Thymus (tissue), 14 donors: ENCODE data around the gene SIM2. TPM values are rescaled to one million over a fixed set of nuclear protein-coding genes. Genes with fewer than 3 reads are reported as not detected.
"Not testable (repeated sequence)": the region's sequence is repeated elsewhere in the genome, so short reads cannot be mapped to it uniquely, and the experiment has no call there.

Source experiments
- DNase-seq, 9 donors: peaks; one replicate each; pipeline ENCODE4 v3.0.0-alpha.2; 2013; ENCODE audit warnings: low spot score in 9 of 9, low read depth in 6 of 9, missing footprints in 1 of 9
- H3K27ac ChIP-seq, 2 donors: one replicate each; pipeline ENCODE4 v1.5.1; 2013; ENCODE audit warnings: control low read depth in 1 of 2, low read depth in 1 of 2, low read length in 1 of 2, mild to moderate bottlenecking in 1 of 2, moderate library complexity in 1 of 2
- H3K27me3 ChIP-seq, 2 donors: one replicate each; pipeline ENCODE4 v1.5.1; 2013; ENCODE audit warnings: low read length in 1 of 2; ENCODE audit not compliant: control insufficient read depth in 2 of 2, insufficient read depth in 1 of 2
- H3K36me3 ChIP-seq, 2 donors: one replicate each; pipeline ENCODE4 v1.5.1; 2013; ENCODE audit warnings: low read length in 1 of 2, mild to moderate bottlenecking in 1 of 2, moderate library complexity in 1 of 2; ENCODE audit not compliant: control insufficient read depth in 2 of 2, insufficient read depth in 2 of 2
- H3K4me1 ChIP-seq, 2 donors: one replicate each; pipeline ENCODE4 v1.5.1; 2013; ENCODE audit warnings: low read length in 2 of 2; ENCODE audit not compliant: control insufficient read depth in 2 of 2, insufficient read depth in 2 of 2
- H3K4me3 ChIP-seq, 2 donors: one replicate each; pipeline ENCODE4 v1.5.1; 2013; ENCODE audit warnings: low read length in 2 of 2, control low read depth in 1 of 2, mild to moderate bottlenecking in 1 of 2
- H3K9me3 ChIP-seq, 2 donors: one replicate each; pipeline ENCODE4 v1.5.1; 2013; ENCODE audit warnings: low read length in 1 of 2, mild to moderate bottlenecking in 1 of 2; ENCODE audit not compliant: control insufficient read depth in 2 of 2, insufficient read depth in 1 of 2
- WGBS: extraction: QIAGEN DNeasy Blood & Tissue Kit; methylation state at CpG from one replicate; pipeline ENCODE4 v1.1.7; 2013; 5-methylcytosine and 5-hydroxymethylcytosine counted together
- long read RNA-seq, 10 donors: transcript quantifications; one replicate each; lab custom pipeline, GENCODE V29; 2026
- polyA plus RNA-seq: library from polyadenylated mRNA; stranded (reverse); fragments of 200-250 nt; gene quantifications from one replicate; pipeline ENCODE4 v1.2.3, GENCODE V29; 2013
- total RNA-seq: library from RNA; stranded (reverse); fragments of 120-200 nt; gene quantifications from one replicate; pipeline ENCODE4 v1.2.4, GENCODE V29; 2013
- donor health status: healthy.

Gene SIM2, protein sequence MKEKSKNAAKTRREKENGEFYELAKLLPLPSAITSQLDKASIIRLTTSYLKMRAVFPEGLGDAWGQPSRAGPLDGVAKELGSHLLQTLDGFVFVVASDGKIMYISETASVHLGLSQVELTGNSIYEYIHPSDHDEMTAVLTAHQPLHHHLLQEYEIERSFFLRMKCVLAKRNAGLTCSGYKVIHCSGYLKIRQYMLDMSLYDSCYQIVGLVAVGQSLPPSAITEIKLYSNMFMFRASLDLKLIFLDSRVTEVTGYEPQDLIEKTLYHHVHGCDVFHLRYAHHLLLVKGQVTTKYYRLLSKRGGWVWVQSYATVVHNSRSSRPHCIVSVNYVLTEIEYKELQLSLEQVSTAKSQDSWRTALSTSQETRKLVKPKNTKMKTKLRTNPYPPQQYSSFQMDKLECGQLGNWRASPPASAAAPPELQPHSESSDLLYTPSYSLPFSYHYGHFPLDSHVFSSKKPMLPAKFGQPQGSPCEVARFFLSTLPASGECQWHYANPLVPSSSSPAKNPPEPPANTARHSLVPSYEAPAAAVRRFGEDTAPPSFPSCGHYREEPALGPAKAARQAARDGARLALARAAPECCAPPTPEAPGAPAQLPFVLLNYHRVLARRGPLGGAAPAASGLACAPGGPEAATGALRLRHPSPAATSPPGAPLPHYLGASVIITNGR
- not detected for total RNA-seq
- polyA plus RNA-seq = 0.07 TPM
- long read RNA-seq, donor 1 = 0 reads
- long read RNA-seq, donor 2 = 0 reads
- long read RNA-seq, donor 3 = 0 reads
- long read RNA-seq, donor 4 = 0 reads
- long read RNA-seq, donor 5, full-length matches to known transcripts = 1 of 7 reads
- long read RNA-seq, donor 5, partial matches to known transcripts = 6 of 7 reads
- long read RNA-seq, donor 5, other reads (novel, unspliced or antisense) = 0 of 7 reads
- long read RNA-seq, donor 6 = 0 reads
- long read RNA-seq, donor 7 = 0 reads
- long read RNA-seq, donor 8 = 0 reads
- long read RNA-seq, donor 9 = 0 reads
- long read RNA-seq, donor 10 = 0 reads

DNA sequence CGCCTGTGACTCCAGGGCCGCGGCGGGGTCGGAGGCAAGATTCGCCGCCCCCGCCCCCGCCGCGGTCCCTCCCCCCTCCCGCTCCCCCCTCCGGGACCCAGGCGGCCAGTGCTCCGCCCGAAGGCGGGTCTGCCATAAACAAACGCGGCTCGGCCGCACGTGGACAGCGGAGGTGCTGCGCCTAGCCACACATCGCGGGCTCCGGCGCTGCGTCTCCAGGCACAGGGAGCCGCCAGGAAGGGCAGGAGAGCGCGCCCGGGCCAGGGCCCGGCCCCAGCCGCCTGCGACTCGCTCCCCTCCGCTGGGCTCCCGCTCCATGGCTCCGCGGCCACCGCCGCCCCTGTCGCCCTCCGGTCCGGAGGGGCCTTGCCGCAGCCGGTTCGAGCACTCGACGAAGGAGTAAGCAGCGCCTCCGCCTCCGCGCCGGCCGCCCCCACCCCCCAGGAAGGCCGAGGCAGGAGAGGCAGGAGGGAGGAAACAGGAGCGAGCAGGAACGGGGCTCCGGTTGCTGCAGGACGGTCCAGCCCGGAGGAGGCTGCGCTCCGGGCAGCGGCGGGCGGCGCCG, at the start of gene SIM2:
Gene SIM2, plus strand, starts transcription at position 135 of the 565 bp plus-strand sequence. CDS start 632 bp downstream, outside the sequence.
- DNase-seq = no peak

DNA sequence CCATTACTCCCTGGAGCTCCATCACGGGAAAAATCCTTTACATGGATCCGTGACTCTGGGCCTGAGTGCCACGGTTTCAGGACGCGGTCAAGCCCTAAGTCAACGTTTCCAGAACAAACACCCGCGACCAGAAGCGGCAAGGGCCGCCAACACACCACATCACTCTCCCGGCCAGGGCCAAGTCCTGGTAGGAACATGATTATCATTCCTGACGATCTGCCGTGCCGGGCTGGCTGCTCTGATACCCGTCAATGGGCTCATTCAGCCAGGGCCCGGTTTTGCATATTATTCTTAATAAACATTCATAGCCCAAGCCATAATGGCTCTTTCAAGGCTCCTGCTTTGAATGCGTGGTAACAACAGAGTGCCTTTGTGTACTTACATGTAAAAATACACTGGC, 44.6 kb upstream of the SIM2 start:
- no peaks in the 10 kb centered on the region for H3K36me3 ChIP-seq
- no peak overlapping the region for H3K4me3 ChIP-seq
- H3K4me1 ChIP-seq = no peaks in the 10 kb centered on the region
- WGBS = 93% methylated on average over 17 of the region's 17 CpGs
- peaks cover 0 to 5% of the 10 kb centered on the region in 2 donors for H3K27me3 ChIP-seq
- no peaks in the 10 kb centered on the region for H3K9me3 ChIP-seq
- no peak overlapping the region for H3K27ac ChIP-seq
- DNase-seq = no peak

More for the DNA sequence above, at the start of gene SIM2:
- H3K27ac ChIP-seq = no peak within 1 kb of the TSS
- H3K27me3 ChIP-seq = peaks cover 95 to 100% of the 10 kb centered on the region in 2 donors
- H3K4me1 ChIP-seq = peaks cover 6% of the 10 kb centered on the region in 2 donors
- H3K4me3 ChIP-seq = no peak within 1 kb of the TSS
- peaks cover 0 to 2% of the 10 kb centered on the region in 2 donors for H3K9me3 ChIP-seq
- H3K36me3 ChIP-seq = no peaks in the 10 kb centered on the region
- 1% methylated on average over 70 of the region's 70 CpGs for WGBS

DNA sequence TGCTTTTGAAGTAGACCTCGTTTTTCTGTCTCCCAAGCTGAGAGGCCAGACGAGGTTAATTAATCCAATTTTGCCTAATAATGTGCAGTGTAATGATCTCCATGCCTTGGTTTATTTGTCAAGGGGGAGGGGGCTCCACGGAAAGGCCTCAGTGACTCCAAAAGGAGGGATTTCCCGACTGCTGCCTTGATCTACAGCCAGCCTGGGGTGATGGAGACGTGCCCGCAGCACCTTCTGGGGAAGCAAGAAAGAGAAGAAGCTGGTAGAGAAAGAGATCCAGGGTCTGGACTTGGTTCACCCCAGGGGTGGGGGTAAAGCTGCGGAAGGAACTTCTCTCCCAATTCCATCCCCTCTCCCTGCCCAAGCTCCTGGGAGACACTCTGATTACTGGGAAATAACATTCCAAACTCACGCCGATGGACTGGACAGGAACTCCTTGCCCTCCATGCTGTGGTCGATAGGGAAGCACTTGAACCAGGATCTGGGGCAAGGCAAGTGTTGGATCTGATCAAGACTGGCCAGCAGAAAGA, 44.1 kb upstream of the SIM2 start:
- peaks cover 0 to 7% of the 10 kb centered on the region in 2 donors for H3K27me3 ChIP-seq
- no peaks in the 10 kb centered on the region for H3K4me1 ChIP-seq
- H3K36me3 ChIP-seq = no peaks in the 10 kb centered on the region
- H3K9me3 ChIP-seq = no peaks in the 10 kb centered on the region
- H3K4me3 ChIP-seq = no peak overlapping the region
- 92% methylated on average over 10 of the region's 10 CpGs for WGBS
- no peak overlapping the region for H3K27ac ChIP-seq
- no peak for DNase-seq

DNA sequence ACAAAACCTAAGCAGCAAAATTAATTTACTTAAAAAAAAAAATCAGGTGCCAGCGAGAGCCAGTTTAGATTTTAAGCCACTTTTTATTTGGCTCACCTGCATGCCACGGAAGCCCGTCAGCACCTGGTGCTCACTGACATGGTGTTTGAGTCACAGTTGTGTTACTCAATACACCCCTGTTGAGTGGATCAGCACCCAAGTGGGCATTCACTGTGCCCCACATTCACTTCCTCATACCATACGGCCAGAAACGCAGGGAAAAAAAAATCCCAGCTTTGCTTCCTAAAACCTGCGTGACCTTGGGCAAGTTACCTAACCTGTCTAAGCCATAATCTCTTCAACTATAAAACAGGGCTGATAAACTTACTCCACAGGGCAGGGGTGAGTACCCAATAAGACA, 42.8 kb upstream of the SIM2 start:
- H3K27me3 ChIP-seq = peaks cover 0 to 10% of the 10 kb centered on the region in 2 donors

DNA sequence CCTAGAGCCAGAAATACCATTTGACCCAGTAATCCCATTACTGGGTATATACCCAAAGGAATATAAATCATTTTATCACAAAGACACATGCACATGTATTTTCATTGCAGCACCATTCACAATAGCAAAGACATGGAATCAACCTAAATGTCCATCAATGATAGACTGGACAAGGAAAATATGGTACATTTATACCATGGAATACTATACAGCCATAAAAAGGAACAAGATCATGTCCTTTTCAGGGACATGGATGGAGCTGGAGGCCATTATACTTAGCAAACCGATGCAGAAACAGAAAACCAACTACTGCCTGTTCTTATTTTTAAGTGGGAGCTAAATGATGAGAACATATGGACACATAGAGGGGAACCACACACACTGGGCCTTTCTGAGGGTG, 41.6 kb upstream of the SIM2 start:
- WGBS = 83% methylated on average over 1 of the region's 1 CpG
- not testable (repeated sequence) for H3K4me3 ChIP-seq, H3K4me1 ChIP-seq

More for the DNA sequence above, 42.8 kb upstream of the SIM2 start:
- no peaks in the 10 kb centered on the region for H3K9me3 ChIP-seq
- H3K27ac ChIP-seq = no peak overlapping the region
- H3K4me3 ChIP-seq = no peak overlapping the region
- WGBS = 68% methylated on average over 6 of the region's 6 CpGs
- no peak for DNase-seq
- no peaks in the 10 kb centered on the region for H3K4me1 ChIP-seq
- no peaks in the 10 kb centered on the region for H3K36me3 ChIP-seq

DNA sequence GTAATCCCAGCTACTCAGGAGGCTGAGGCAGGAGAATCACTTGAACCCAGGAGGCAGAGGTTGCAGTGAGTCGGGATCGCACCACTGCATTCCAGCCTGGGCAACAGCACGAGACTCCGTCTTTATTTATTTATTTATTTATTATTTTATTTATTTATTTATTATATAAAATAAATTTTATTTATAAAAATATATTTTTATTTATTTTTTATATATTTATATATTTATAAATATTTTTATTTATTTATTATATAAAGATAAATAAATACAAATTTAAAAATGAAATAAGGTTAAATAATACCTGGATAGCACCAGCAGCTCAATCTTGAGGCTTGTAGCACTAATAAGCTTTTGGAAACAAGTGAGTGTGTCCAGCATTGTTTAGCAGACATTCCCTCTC, 40.9 kb upstream of the SIM2 start:
- Histone ChIP-seq H3K27me3 (peaks cover 0 to 13% of the 10 kb centered on the region in 2 donors), H3K4me1 (no peaks in the 10 kb centered on the region), H3K27ac (no peak overlapping the region), H3K4me3 (no peak overlapping the region), H3K9me3 (no peaks in the 10 kb centered on the region), H3K36me3 (no peaks in the 10 kb centered on the region)
- DNase-seq = no peak
- 95% methylated on average over 4 of the region's 4 CpGs for WGBS

More for the DNA sequence above, 41.6 kb upstream of the SIM2 start:
- H3K9me3 ChIP-seq, H3K36me3 ChIP-seq, H3K27me3 ChIP-seq, H3K27ac ChIP-seq, DNase-seq: not testable (repeated sequence)

DNA sequence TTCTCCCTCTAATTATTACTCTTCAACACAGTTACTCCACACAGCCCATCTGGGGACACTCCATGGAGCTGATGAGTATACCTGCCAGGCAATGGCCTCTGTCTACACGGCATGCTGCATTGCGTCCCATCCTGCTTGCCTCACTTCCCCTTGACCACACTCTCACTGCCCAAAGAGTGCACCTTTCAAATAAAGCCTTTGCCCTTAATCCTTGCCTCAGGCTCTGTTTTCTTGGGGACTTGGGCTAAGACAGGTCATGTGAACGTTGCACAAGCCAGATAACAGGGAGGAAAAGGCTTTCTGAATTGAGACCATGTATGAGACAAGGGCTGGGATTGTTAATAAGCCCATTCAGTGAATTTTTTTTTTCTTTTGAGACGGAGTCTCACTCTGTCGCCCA, 40.0 kb upstream of the SIM2 start:
- H3K27ac ChIP-seq = no peak overlapping the region
- no peaks in the 10 kb centered on the region for H3K4me1 ChIP-seq
- 90% methylated on average over 5 of the region's 5 CpGs for WGBS
- DNase-seq = no peak
- no peak overlapping the region for H3K4me3 ChIP-seq
- H3K9me3 ChIP-seq = no peaks in the 10 kb centered on the region
- peaks cover 0 to 19% of the 10 kb centered on the region in 2 donors for H3K27me3 ChIP-seq
- H3K36me3 ChIP-seq = no peaks in the 10 kb centered on the region

DNA sequence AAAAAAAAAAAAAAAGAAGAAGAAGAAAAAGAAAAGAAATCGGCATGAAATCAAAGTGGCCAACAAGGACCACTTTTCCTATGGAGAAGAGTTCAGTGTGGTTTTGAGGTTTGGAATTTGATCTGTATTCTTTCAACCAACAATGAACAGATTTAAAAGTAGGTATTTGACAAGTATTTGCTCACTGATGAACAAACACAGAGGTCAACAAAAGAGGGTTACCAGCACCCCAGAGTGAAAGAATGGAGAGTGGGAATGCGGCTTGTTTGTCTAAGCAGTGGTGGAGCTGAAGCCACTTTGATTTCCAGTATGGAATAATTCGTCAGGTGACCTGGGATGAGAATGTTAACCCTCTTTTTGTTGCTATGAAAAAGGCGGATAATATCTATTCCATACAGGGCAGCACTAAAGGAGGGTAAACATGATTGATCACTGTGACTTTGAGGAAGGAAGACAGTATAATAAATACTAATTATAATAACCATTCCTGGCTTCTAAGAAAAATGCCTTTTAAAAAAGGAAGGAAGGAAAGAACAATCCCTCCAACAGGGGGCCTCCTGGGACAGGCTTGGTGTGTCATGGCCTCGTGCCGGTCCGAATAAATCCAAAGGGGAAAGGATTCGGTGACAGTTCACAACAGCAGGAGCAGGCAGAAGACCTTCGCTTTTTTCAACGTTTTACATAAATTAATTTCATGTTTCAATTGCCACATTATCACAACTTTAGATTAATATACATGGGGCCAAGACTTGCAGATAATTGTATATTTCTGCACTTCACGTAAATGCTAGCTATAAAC, 37.2 kb upstream of the SIM2 start:
- DNase-seq = no peak
- H3K36me3 ChIP-seq = no peaks in the 10 kb centered on the region
- WGBS = 41% methylated on average over 11 of the region's 11 CpGs
- H3K27ac ChIP-seq = no peak overlapping the region
- H3K9me3 ChIP-seq = no peaks in the 10 kb centered on the region
- H3K4me1 ChIP-seq = no peaks in the 10 kb centered on the region
- no peak overlapping the region for H3K4me3 ChIP-seq
- peaks cover 0 to 23% of the 10 kb centered on the region in 2 donors for H3K27me3 ChIP-seq
